HEK293 (cell line): Measurements from ENCODE around the gene BCL2L1.

Experiments used
- CTCF ChIA-PET: fragments of 350-600 bp; formaldehyde crosslinking; extraction: SDS; loops from one replicate; lab custom pipeline; 2021; ENCODE audit warnings: antibody characterized with exemption; lab: Yijun Ruan, JAX
- POLR2A ChIA-PET: fragments of 300-600 bp; formaldehyde crosslinking; extraction: SDS; loops from one replicate; lab custom pipeline; 2020; ENCODE audit warnings: antibody characterized with exemption, inconsistent platforms; lab: Yijun Ruan, JAX
- H3K27ac ChIP-seq: fragments of 200-500 bp; sonication (Bioruptor generic); 2 replicates; pipeline ENCODE4 v1.5.1; 2014; ENCODE audit warnings: low read depth, low read length, control low read depth, inconsistent platforms; ENCODE audit errors: extremely low read depth
- H3K36me3 ChIP-seq, 2 experiments: fragments of 200-500 bp in 1 of 2; sonication (Bioruptor generic) in 1 of 2; 1 replicate in 1 of 2; 2 replicates in 1 of 2; pipeline ENCODE4 v1.5.1; 2014 to 2017; ENCODE audit warnings: inconsistent platforms in 2 of 2, low read length in 2 of 2; ENCODE audit not compliant: control insufficient read depth in 2 of 2, insufficient read depth in 1 of 2
- H3K4me1 ChIP-seq: fragments of 200-500 bp; sonication (Bioruptor generic); 2 replicates; pipeline ENCODE4 v1.5.1; 2014; ENCODE audit warnings: mild to moderate bottlenecking, low read length, inconsistent platforms; ENCODE audit not compliant: control insufficient read depth, insufficient read depth
- H3K4me3 ChIP-seq: 2 replicates; pipeline ENCODE4 v1.5.1; 2011; ENCODE audit warnings: low read depth, mild to moderate bottlenecking, control low read depth, low read length, moderate library complexity
- H3K9me3 ChIP-seq: fragments of 200-500 bp; sonication (Bioruptor generic); 2 replicates; pipeline ENCODE4 v1.5.1; 2014; ENCODE audit warnings: low read depth, low read length, inconsistent platforms; ENCODE audit not compliant: control insufficient read depth, insufficient read depth
- HOXD13 ChIP-seq: sonication (generic); formaldehyde crosslinking; IDR thresholded peaks from 2 replicates; pipeline ENCODE4 v1.8.0; 2022; ENCODE audit warnings: missing genetic modification reagents, borderline replicate concordance
- KLF16 ChIP-seq: fragments of 450-650 bp; formaldehyde crosslinking; IDR thresholded peaks from 2 replicates; pipeline ENCODE4 v1.5.1; 2017; ENCODE audit warnings: missing biosample characterization, missing genetic modification characterization
- KLF17 ChIP-seq: fragments of 450-650 bp; formaldehyde crosslinking; IDR thresholded peaks from 2 replicates; pipeline ENCODE4 v1.5.1; 2016; ENCODE audit warnings: missing biosample characterization, missing genetic modification characterization
- KLF7 ChIP-seq: fragments of 450-650 bp; formaldehyde crosslinking; IDR thresholded peaks from 2 replicates; pipeline ENCODE4 v1.5.1; 2016; ENCODE audit warnings: missing biosample characterization, missing genetic modification characterization, borderline replicate concordance
- KLF8 ChIP-seq: fragments of 450-650 bp; formaldehyde crosslinking; IDR thresholded peaks from 2 replicates; pipeline ENCODE4 v1.5.1; 2016; ENCODE audit warnings: missing biosample characterization, missing genetic modification characterization
- PRDM10 ChIP-seq: fragments of 450-650 bp; formaldehyde crosslinking; IDR thresholded peaks from 2 replicates; pipeline ENCODE4 v1.5.1; 2016; ENCODE audit warnings: missing biosample characterization, missing genetic modification characterization
- SP2 ChIP-seq: fragments of 450-650 bp; formaldehyde crosslinking; IDR thresholded peaks from 2 replicates; pipeline ENCODE4 v1.5.1; 2016; ENCODE audit warnings: missing biosample characterization, missing genetic modification characterization
- YY2 ChIP-seq: fragments of 450-650 bp; formaldehyde crosslinking; IDR thresholded peaks from 2 replicates; pipeline ENCODE4 v1.5.1; 2016; ENCODE audit warnings: missing biosample characterization, missing genetic modification characterization
- ZBTB17 ChIP-seq: fragments of 450-650 bp; formaldehyde crosslinking; IDR thresholded peaks from 2 replicates; pipeline ENCODE4 v1.5.1; 2016; ENCODE audit warnings: missing biosample characterization, missing genetic modification characterization
- ZBTB26 ChIP-seq: fragments of 450-650 bp; formaldehyde crosslinking; optimal IDR thresholded peaks from 2 replicates; pipeline ENCODE3; 2016; ENCODE audit warnings: missing biosample characterization, mild to moderate bottlenecking, missing genetic modification characterization
- ZEB2 ChIP-seq: fragments of 450-650 bp; formaldehyde crosslinking; IDR thresholded peaks from 2 replicates; pipeline ENCODE4 v1.5.1; 2016; ENCODE audit warnings: missing biosample characterization, missing genetic modification characterization
- ZNF146 ChIP-seq: fragments of 450-650 bp; formaldehyde crosslinking; IDR thresholded peaks from 2 replicates; pipeline ENCODE4 v1.5.1; 2016; ENCODE audit warnings: missing biosample characterization, missing genetic modification characterization
- ZNF202 ChIP-seq: fragments of 450-650 bp; formaldehyde crosslinking; IDR thresholded peaks from 2 replicates; pipeline ENCODE4 v1.5.1; 2016; ENCODE audit warnings: missing biosample characterization, missing genetic modification characterization, borderline replicate concordance
- ZNF280D ChIP-seq: fragments of 450-650 bp; formaldehyde crosslinking; IDR thresholded peaks from 2 replicates; pipeline ENCODE4 v1.5.1; 2016; ENCODE audit warnings: missing biosample characterization, missing genetic modification characterization
- ZNF311 ChIP-seq: fragments of 450-650 bp; formaldehyde crosslinking; IDR thresholded peaks from 2 replicates; pipeline ENCODE4 v1.5.1; 2017; ENCODE audit warnings: missing biosample characterization, missing genetic modification characterization, borderline replicate concordance
- ZNF354C ChIP-seq: fragments of 450-650 bp; formaldehyde crosslinking; IDR thresholded peaks from 2 replicates; pipeline ENCODE4 v1.5.1; 2016; ENCODE audit warnings: missing biosample characterization, missing genetic modification characterization, low read depth, borderline replicate concordance
- ZNF423 ChIP-seq: fragments of 450-650 bp; formaldehyde crosslinking; IDR thresholded peaks from 2 replicates; pipeline ENCODE4 v1.5.1; 2016; ENCODE audit warnings: missing biosample characterization, missing genetic modification characterization
- ZNF621 ChIP-seq: fragments of 450-650 bp; formaldehyde crosslinking; IDR thresholded peaks from 2 replicates; pipeline ENCODE4 v1.5.1; 2017; ENCODE audit warnings: missing biosample characterization, missing genetic modification characterization
- ZNF623 ChIP-seq: fragments of 450-650 bp; formaldehyde crosslinking; IDR thresholded peaks from 2 replicates; pipeline ENCODE4 v1.5.1; 2016; ENCODE audit warnings: missing biosample characterization, missing genetic modification characterization
- ZNF747 ChIP-seq: fragments of 450-650 bp; formaldehyde crosslinking; IDR thresholded peaks from 2 replicates; pipeline ENCODE4 v1.5.1; 2016; ENCODE audit warnings: missing biosample characterization, missing genetic modification characterization
- ZNF768 ChIP-seq: fragments of 450-650 bp; formaldehyde crosslinking; IDR thresholded peaks from 2 replicates; pipeline ENCODE4 v1.5.1; 2018; ENCODE audit warnings: missing biosample characterization, mild to moderate bottlenecking, missing genetic modification characterization
- ZSCAN5A ChIP-seq: fragments of 450-650 bp; formaldehyde crosslinking; IDR thresholded peaks from 2 replicates; pipeline ENCODE4 v1.5.1; 2016; ENCODE audit warnings: missing biosample characterization, missing genetic modification characterization

BCL2L1 gene

GRCh38 chr20:31770243-31770642, 47.6 kb upstream of the BCL2L1 start:
- H3K9me3 ChIP-seq = no peaks in the 10 kb centered on the region
- H3K27ac ChIP-seq = no peak overlapping the region
- no peaks in the 10 kb centered on the region for H3K4me1 ChIP-seq
- no peak for TF ChIP-seq ZBTB26 (tag by site-specific recombination)
- no peak for TF ChIP-seq YY2
- TF ChIP-seq ZEB2 (tag by site-specific recombination) = no peak
- TF ChIP-seq ZBTB17 (tag by site-specific recombination) = no peak
- TF ChIP-seq, all 188 proteins: peak for 0
- POLR2A ChIA-PET = no interaction called here
- Histone ChIP-seq H3K36me3 (peaks cover 68 to 89% of the 10 kb centered on the region in 2 experiments), H3K4me3 (no peak overlapping the region)
- CTCF ChIA-PET = interaction anchor here (0.7 to 1.4 kb wide), 2 partner anchors 46 to 243 kb away, joined by 3 to 4 read pairs; no protein-coding TSS in a partner anchor

- Histone ChIP-seq H3K9me3 (no peaks in the 10 kb centered on the region), H3K27ac (no peak overlapping the region), H3K4me3 (no peak overlapping the region), H3K4me1 (no peaks in the 10 kb centered on the region), H3K36me3 (peaks cover 67 to 89% of the 10 kb centered on the region in 2 experiments)
- TF ChIP-seq ZNF768 (tag by site-specific recombination) = no peak
- no peak for TF ChIP-seq ZNF354C
- no peak for TF ChIP-seq KLF17 (tag by site-specific recombination)
- no peak for TF ChIP-seq ZNF311 (tag by site-specific recombination)
- TF ChIP-seq ZNF621 (tag by site-specific recombination) = no peak
- no peak for TF ChIP-seq ZNF423 (tag by site-specific recombination)
- TF ChIP-seq PRDM10 (tag by site-specific recombination) = no peak
- TF ChIP-seq ZNF280D (tag by site-specific recombination) = no peak
- no peak for TF ChIP-seq ZNF747 (tag by site-specific recombination)
- TF ChIP-seq ZNF202 = no peak
- no peak for TF ChIP-seq KLF8 (tag by site-specific recombination)
- TF ChIP-seq HOXD13 (CRISPR knock-in tag) = no peak
- TF ChIP-seq KLF7 = no peak
- TF ChIP-seq ZNF146 (tag by site-specific recombination) = no peak
- no peak for TF ChIP-seq ZSCAN5A (tag by site-specific recombination)
- no peak for TF ChIP-seq SP2 (tag by site-specific recombination)
- TF ChIP-seq ZNF623 (tag by site-specific recombination) = no peak
- TF ChIP-seq KLF16 (tag by site-specific recombination) = no peak
- ChIA-PET CTCF (interaction anchor here (1.4 kb wide), 1 partner anchor 46 kb away, joined by 4 read pairs; no protein-coding TSS in a partner anchor), POLR2A (no interaction called here)
Measured at GRCh38 chr20:31769681-31770080, 47.0 kb upstream of the BCL2L1 start.
